ENCODE data around the gene MAP1LC3B. TPM values are rescaled to one million over a fixed set of nuclear protein-coding genes. Genes with fewer than 3 reads are reported as not detected.

Gene MAP1LC3B
- 77.6 TPM for polyA plus RNA-seq (2012; ENCODE audit: insufficient read length, low read depth)

DNA sequence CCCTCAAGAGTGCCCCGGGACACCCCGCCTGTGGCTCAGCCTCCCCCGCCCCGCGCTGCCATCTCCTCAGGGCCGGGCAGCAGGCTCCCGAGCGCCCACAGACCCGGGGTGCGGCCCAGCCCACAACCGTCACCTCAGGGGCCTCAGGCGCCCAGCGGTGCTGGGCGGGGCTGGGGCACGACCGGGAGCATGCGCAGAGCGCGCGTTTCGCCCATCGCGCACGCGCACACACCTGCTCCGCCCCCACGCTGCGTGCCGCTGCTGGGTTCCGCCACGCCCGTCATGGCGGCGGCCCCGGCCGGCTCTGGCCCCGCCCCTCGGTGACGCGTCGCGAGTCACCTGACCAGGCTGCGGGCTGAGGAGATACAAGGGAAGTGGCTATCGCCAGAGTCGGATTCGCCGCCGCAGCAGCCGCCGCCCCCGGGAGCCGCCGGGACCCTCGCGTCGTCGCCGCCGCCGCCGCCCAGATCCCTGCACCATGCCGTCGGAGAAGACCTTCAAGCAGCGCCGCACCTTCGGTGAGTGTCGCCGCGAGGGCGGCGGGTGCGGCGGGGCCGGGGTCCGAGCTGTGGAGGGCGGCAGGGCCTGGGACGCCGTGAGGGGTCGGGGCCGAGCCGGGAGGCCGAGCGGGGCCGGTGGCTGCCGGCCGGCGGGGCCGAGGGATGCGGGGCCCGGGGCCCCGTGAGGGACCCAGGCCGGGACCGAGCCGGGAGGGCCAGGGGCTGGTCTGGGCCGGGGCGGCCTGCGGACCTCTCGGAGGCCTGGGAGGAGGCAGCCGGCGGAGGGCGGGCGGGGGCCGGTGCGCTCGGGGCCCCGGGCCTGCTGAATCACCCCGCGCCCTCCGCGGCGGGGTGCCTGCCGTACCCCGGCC is at the start of gene MAP1LC3B:
Gene MAP1LC3B, plus strand, starts transcription at position 387 of the 871 bp plus-strand sequence. Its CDS starts 92 bp downstream, at position 479.
- TF ChIP-seq TAF1 (IDR thresholded peaks at IDR 0.05; ENCODE audit: borderline replicate concordance, insufficient read depth, low read length) (peak; percentile 97), SIN3A (IDR thresholded peaks at IDR 0.05; ENCODE audit: borderline replicate concordance, insufficient read depth, low read length) (peak; percentile 97), POLR2AphosphoS5 (IDR thresholded peaks at IDR 0.05; ENCODE audit: low read depth, low read length) (peak; percentile 79), REST (IDR thresholded peaks at IDR 0.05; ENCODE audit: insufficient read depth in 1 of 2, low read depth in 2 of 2, low read length in 2 of 2) (peak in 1 of 2 experiments; percentile 61; a peak in 2 of 4 replicates), FOXP2 (optimal IDR thresholded peaks at IDR 0.05; ENCODE audit: borderline replicate concordance, extremely low read depth, extremely low read length, insufficient read depth) (no peak)

DNA sequence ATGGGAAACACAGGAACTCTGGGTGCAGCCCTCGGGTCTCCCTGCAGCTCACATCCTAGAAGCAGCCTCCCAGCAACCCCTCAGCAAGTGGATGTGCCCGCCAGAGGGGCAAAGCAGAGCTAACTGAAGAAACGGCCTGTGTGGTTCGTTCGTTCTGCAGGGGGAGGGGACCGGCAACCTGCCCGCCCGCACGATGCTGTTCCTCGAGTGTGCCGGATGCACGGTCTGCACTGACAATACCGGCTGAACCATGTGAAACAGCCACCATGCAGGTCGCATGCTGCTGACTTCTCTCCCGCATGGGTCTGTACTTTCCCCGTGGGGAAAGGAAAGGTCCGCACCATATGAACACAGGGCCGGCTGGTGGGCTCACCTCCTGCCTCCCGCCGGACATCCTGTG is 49.6 kb upstream of the MAP1LC3B start:
- TF ChIP-seq TAF1 (IDR thresholded peaks at IDR 0.05; ENCODE audit: borderline replicate concordance, insufficient read depth, low read length), result no peak
- TF ChIP-seq SIN3A (IDR thresholded peaks at IDR 0.05; ENCODE audit: borderline replicate concordance, insufficient read depth, low read length), result no peak
- TF ChIP-seq FOXP2 (optimal IDR thresholded peaks at IDR 0.05; ENCODE audit: borderline replicate concordance, extremely low read depth, extremely low read length, insufficient read depth), result no peak
- TF ChIP-seq REST (IDR thresholded peaks at IDR 0.05; ENCODE audit: insufficient read depth in 1 of 2, low read depth in 2 of 2, low read length in 2 of 2), result no peak
- TF ChIP-seq POLR2AphosphoS5 (IDR thresholded peaks at IDR 0.05; ENCODE audit: low read depth, low read length), result no peak

DNA sequence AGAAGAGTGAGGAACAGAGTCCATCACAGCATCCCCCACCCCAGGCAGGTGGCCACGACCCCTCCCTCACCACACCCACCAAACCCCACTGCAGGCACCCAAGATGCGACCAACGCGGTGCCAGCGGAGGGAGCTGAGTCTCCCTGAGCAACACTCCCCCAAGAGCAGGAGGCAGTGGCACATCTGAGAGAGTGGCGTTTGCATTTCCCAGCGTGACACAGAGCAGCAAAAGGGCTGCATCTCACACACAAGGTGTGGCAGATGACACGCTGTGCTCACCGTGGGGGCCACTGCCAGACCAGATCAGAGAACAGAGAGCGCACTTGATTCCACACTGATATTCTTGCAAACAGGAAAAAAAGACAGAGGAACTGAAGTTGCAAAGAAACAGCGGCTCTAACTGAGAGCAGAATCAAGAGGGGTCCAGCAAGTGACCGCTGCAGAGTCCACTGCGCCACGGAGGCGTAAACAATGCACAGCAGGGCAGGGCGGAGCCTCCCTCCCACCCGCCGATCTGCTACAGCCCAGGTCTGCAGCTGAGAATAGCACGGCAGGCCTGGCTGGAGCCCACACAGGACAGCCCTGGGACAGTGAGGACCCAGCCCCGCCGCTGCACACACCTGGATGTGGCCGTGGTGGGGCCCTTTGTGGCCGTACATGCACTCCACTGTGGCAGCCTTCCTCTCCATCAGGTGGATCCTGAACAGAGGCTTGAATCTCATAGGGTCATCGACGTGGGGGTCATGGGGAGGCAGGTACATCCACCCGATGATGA is 49.0 kb upstream of the MAP1LC3B start:
- no peak for TF ChIP-seq SIN3A (IDR thresholded peaks at IDR 0.05; ENCODE audit: borderline replicate concordance, insufficient read depth, low read length)
- TF ChIP-seq POLR2AphosphoS5 (IDR thresholded peaks at IDR 0.05; ENCODE audit: low read depth, low read length), result no peak
- TF ChIP-seq TAF1 (IDR thresholded peaks at IDR 0.05; ENCODE audit: borderline replicate concordance, insufficient read depth, low read length), result no peak
- no peak for TF ChIP-seq REST (IDR thresholded peaks at IDR 0.05; ENCODE audit: insufficient read depth in 1 of 2, low read depth in 2 of 2, low read length in 2 of 2)
- no peak for TF ChIP-seq FOXP2 (optimal IDR thresholded peaks at IDR 0.05; ENCODE audit: borderline replicate concordance, extremely low read depth, extremely low read length, insufficient read depth)

DNA sequence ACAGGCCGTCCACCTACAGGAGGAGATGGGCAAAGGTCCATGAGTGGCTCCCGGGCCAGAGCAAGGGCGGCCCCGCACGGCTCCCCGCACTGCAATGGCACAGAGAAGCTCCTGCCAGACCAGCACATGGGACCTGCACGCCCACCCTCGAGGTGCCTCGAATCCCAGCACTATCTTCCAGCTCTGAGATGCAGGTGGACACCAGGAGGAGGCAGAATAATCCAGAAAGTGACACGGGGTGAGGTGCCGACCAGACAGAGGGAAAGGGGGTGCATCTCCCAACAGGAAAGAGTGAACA is 48.4 kb upstream of the MAP1LC3B start:
- no peak for TF ChIP-seq FOXP2 (optimal IDR thresholded peaks at IDR 0.05; ENCODE audit: borderline replicate concordance, extremely low read depth, extremely low read length, insufficient read depth)
- no peak for TF ChIP-seq REST (IDR thresholded peaks at IDR 0.05; ENCODE audit: insufficient read depth in 1 of 2, low read depth in 2 of 2, low read length in 2 of 2)
- no peak for TF ChIP-seq SIN3A (IDR thresholded peaks at IDR 0.05; ENCODE audit: borderline replicate concordance, insufficient read depth, low read length)
- no peak for TF ChIP-seq TAF1 (IDR thresholded peaks at IDR 0.05; ENCODE audit: borderline replicate concordance, insufficient read depth, low read length)
- TF ChIP-seq POLR2AphosphoS5 (IDR thresholded peaks at IDR 0.05; ENCODE audit: low read depth, low read length), result no peak

Data from PFSK-1 (cell line).